Activated CD8-positive, alpha-beta T cell treated with anti-CD3 and anti-CD28 coated beads for 36 hours (primary cell): ENCODE data around the gene ATE1. TPM values are rescaled to one million over a fixed set of nuclear protein-coding genes. Genes with fewer than 3 reads are reported as not detected.

ENCODE experiments used
- ATAC-seq: fragments of 200-7000 bp; cut with Tn5 transposase; one replicate; pipeline ENCODE4 v1.10.0; 2021; ENCODE audit warnings: mild to moderate bottlenecking, moderate library complexity
- CTCF ChIA-PET: fragments of 350-600 bp; sonication (Branson Sonifier 250); formaldehyde crosslinking; loops from one replicate; lab custom pipeline; 2021; ENCODE audit warnings: antibody characterized with exemption; lab: Charles Lee
- POLR2A ChIA-PET: fragments of 350-600 bp; sonication (Branson Sonifier 250); formaldehyde crosslinking; loops from one replicate; lab custom pipeline; 2021; ENCODE audit warnings: antibody characterized with exemption; lab: Charles Lee
- DNase-seq: peaks from one replicate; pipeline ENCODE4 v3.0.0-alpha.2; 2020
- H3K27ac Mint-ChIP-seq: one replicate; pipeline ENCODE4 v1.8.0; 2021; ENCODE audit warnings: mild to moderate bottlenecking, mixed read lengths
- H3K27me3 Mint-ChIP-seq: one replicate; pipeline ENCODE4 v1.8.0; 2021; ENCODE audit warnings: mixed read lengths
- H3K36me3 Mint-ChIP-seq: one replicate; pipeline ENCODE4 v1.8.0; 2021; ENCODE audit warnings: low read depth, mixed read lengths
- H3K4me1 Mint-ChIP-seq: one replicate; pipeline ENCODE4 v1.8.0; 2021; ENCODE audit warnings: low read depth, mixed read lengths
- H3K4me3 Mint-ChIP-seq: one replicate; pipeline ENCODE4 v1.8.0; 2021; ENCODE audit warnings: mild to moderate bottlenecking, moderate library complexity, mixed read lengths
- H3K9me3 Mint-ChIP-seq: one replicate; pipeline ENCODE4 v1.8.0; 2021; ENCODE audit warnings: mixed read lengths
- intact Hi-C: fragments of 100-400 bp; cut with micrococcal nuclease; formaldehyde crosslinking; loops from one replicate; pipeline ENCODE4 v1.10.0; 2022
- total RNA-seq, 2 experiments: library from RNA; stranded (reverse); gene quantifications; one replicate each; pipeline ENCODE4 v1.2.3, GENCODE V29; 2021
- TF ChIP-seq, protein P1 (sequence below): fragments of 200-600 bp; IDR thresholded peaks from one replicate; pipeline ENCODE4 v1.8.0; 2022; ENCODE audit warnings: antibody characterized with exemption, mild to moderate bottlenecking

The ATE1 gene
- total RNA-seq, 2 experiments from 2014 or later: 18.0 to 19.2 TPM

DNA sequence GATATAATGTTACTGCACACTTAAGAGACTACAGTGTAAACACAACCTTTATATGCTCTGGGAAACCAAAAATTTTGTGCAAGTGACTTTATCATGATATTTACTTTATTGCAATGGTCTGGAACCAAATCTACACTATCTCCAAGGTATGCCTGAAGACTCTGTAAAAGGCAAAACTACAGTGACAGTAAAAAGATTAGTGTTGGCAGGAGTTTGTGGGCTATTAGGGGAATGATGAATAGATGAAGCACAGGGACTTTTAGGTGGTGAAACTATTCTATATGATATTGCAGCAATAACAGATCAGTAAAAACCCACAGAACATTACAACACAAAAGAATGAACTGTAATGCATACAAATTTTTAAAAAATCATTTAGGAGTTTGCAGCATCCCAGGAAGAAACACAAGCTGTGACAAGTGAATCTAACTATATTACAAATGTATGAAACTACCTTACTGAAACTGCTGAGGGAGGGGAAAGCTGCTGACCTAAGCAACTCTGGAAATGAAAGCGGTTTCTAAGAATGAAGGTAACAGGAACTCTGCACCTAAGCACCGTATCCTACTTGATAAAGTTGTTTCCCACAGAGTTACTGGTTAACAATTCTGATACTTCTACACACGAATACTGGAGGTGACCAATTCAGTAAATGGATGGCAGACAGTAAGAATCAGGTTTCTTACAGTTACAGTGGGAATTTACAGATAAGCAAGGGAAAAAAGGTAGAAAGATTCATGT, 82.6 kb downstream of the ATE1 start:
- Mint-ChIP-seq H3K27ac (peak overlapping the region; percentile 46), H3K36me3 (peaks cover 41% of the 10 kb centered on the region), H3K27me3 (no peaks in the 10 kb centered on the region), H3K9me3 (peaks cover 10% of the 10 kb centered on the region), H3K4me1 (peaks cover 16% of the 10 kb centered on the region), H3K4me3 (no peak overlapping the region)
- POLR2A ChIA-PET: no interaction called here
- TF ChIP-seq, protein P1, sequence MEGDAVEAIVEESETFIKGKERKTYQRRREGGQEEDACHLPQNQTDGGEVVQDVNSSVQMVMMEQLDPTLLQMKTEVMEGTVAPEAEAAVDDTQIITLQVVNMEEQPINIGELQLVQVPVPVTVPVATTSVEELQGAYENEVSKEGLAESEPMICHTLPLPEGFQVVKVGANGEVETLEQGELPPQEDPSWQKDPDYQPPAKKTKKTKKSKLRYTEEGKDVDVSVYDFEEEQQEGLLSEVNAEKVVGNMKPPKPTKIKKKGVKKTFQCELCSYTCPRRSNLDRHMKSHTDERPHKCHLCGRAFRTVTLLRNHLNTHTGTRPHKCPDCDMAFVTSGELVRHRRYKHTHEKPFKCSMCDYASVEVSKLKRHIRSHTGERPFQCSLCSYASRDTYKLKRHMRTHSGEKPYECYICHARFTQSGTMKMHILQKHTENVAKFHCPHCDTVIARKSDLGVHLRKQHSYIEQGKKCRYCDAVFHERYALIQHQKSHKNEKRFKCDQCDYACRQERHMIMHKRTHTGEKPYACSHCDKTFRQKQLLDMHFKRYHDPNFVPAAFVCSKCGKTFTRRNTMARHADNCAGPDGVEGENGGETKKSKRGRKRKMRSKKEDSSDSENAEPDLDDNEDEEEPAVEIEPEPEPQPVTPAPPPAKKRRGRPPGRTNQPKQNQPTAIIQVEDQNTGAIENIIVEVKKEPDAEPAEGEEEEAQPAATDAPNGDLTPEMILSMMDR: no peak
- ATAC-seq: peak; percentile 60
- peak; percentile 30 for DNase-seq
- CTCF ChIA-PET: no interaction called here
- intact Hi-C loops: no loop called here

DNA sequence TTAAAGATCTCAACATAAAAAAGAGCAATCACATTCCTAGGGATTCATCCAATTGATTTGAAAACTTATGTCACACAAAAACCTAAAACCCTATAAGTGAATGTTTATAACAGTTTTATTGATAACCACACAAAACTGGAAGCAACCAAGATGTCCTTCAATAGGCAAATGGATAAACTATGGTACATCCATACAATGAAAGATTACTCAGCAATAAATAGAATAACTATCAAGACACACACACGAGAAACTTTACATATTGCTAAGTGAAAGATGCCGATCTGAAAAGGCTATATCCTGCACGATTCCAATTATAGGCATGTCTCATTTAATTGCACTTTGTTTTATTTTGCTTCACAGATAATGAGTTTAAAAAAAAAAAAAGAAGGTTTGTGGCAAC, 83.3 kb downstream of the ATE1 start:
- Mint-ChIP-seq H3K4me1 (peaks cover 16% of the 10 kb centered on the region), H3K4me3 (no peak overlapping the region), H3K27me3 (no peaks in the 10 kb centered on the region), H3K36me3 (peaks cover 35% of the 10 kb centered on the region), H3K27ac (no peak overlapping the region), H3K9me3 (peaks cover 10% of the 10 kb centered on the region)
- intact Hi-C loops: no loop called here
- no peak for ATAC-seq
- TF ChIP-seq, protein P1: no peak
- ChIA-PET POLR2A (no interaction called here), CTCF (no interaction called here)
- DNase-seq: no peak

DNA sequence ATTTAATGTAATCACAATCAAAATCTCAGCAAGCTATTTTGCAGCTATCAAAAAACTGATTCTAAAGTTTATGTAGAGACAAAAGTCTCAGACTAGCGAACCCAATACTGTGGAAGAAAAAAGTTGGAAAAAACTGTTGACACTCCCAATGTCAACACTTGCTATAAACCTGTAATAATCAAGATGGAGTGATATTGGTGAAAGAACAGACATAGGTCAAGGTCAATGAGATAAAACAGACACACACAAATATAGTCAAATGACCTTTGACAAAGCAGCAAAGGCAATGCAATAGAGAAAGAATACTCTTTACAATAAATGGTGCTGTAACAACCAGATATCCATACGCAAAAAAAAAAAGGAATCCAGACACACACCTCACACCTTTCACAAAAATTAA, 84.5 kb downstream of the ATE1 start:
- ATAC-seq (no peak), DNase-seq (no peak)
- Mint-ChIP-seq H3K4me3 (no peak overlapping the region), H3K27ac (no peak overlapping the region), H3K9me3 (peaks cover 10% of the 10 kb centered on the region), H3K4me1 (peaks cover 19% of the 10 kb centered on the region), H3K27me3 (no peaks in the 10 kb centered on the region), H3K36me3 (peaks cover 31% of the 10 kb centered on the region)
- ChIA-PET CTCF (interaction anchor here (1.6 kb wide), 1 partner anchor 44 kb away, joined by 5 read pairs; no protein-coding TSS in a partner anchor), POLR2A (no interaction called here)
- intact Hi-C loops: no loop called here
- TF ChIP-seq, protein P1: no peak

DNA sequence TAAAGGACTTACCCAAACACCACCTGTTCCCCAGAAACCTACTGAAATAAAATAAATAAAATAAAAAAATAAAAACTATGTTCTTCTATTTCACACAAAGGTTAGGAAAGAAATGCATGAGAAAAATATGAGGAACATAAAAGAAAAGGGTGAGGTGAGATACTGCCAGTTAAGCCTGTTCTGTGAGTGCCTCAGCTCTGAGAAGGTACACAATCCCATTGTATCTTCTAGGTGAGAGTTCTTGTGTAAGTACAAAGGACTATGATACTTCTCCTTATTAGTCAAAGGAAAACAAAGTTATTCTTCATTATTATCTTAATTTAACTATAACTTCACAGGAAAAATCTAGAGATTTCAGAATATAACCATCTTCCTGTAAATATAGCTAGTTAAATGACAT, 86.0 kb downstream of the ATE1 start:
- peaks cover 21% of the 10 kb centered on the region for H3K4me1 Mint-ChIP-seq
- ChIA-PET POLR2A (no interaction called here), CTCF (interaction anchor here (0.9 to 1.6 kb wide), 3 partner anchors 17 to 45 kb away, joined by 3 to 5 read pairs (median 4); no protein-coding TSS in a partner anchor)
- intact Hi-C loops: no loop called here
- TF ChIP-seq, protein P1: no peak
- no peak for DNase-seq
- H3K9me3 Mint-ChIP-seq: peaks cover 10% of the 10 kb centered on the region
- H3K27me3 Mint-ChIP-seq: no peaks in the 10 kb centered on the region
- no peak overlapping the region for H3K4me3 Mint-ChIP-seq
- H3K36me3 Mint-ChIP-seq: peaks cover 26% of the 10 kb centered on the region
- no peak for ATAC-seq
- H3K27ac Mint-ChIP-seq: no peak overlapping the region

DNA sequence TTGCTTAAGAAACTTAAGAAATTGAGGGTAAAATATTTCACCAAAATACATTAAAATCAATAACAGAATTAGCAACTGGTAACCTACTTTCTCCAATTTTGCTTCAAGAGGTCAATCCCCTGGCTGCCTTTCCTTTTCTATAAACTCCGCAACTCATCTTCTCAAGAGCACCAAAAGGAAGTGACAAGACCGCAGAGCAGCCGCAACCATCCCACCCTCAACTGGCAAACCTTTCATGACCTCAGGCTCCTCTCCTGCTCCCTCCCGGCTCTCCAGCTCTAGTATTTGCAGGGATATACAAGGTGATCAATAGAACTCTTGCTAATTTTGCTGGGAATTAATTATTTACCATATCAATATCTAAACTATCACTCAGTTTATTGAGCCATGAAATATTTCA, 88.9 kb downstream of the ATE1 start:
- CTCF ChIA-PET: interaction anchor here (1.8 kb wide), 1 partner anchor 15 kb away, joined by 5 read pairs; no protein-coding TSS in a partner anchor
- POLR2A ChIA-PET: no interaction called here
- intact Hi-C loops: no loop called here
- DNase-seq (peak; percentile 8), ATAC-seq (no peak)
- Mint-ChIP-seq H3K4me3 (no peak overlapping the region), H3K27ac (no peak overlapping the region), H3K27me3 (no peaks in the 10 kb centered on the region), H3K4me1 (peaks cover 11% of the 10 kb centered on the region), H3K36me3 (peaks cover 18% of the 10 kb centered on the region), H3K9me3 (no peaks in the 10 kb centered on the region)
- TF ChIP-seq, protein P1: no peak
